GM13976 (cell line): ENCODE data around the gene COL4A6.

Experiments
- DNase-seq: peaks from one replicate; pipeline ENCODE4 v3.0.0; 2012; ENCODE audit warnings: low spot score
- in situ Hi-C: fragments of 300-500 bp; cut with MboI; formaldehyde crosslinking; loops from one replicate; pipeline ENCODE4 v1.12.0; 2022; ENCODE audit warnings: low sequenced_read_pairs, mixed read lengths, inconsistent platforms; ENCODE audit not compliant: unreplicated experiment
- TF ChIP-seq, protein P1 (sequence below): IDR thresholded peaks from 2 replicates; pipeline ENCODE4 v1.5.1; 2012; ENCODE audit warnings: borderline replicate concordance, mild to moderate bottlenecking; ENCODE audit not compliant: insufficient read depth; ENCODE audit errors: extremely low read depth, missing control alignments, control extremely low read depth

COL4A6 gene

DNA sequence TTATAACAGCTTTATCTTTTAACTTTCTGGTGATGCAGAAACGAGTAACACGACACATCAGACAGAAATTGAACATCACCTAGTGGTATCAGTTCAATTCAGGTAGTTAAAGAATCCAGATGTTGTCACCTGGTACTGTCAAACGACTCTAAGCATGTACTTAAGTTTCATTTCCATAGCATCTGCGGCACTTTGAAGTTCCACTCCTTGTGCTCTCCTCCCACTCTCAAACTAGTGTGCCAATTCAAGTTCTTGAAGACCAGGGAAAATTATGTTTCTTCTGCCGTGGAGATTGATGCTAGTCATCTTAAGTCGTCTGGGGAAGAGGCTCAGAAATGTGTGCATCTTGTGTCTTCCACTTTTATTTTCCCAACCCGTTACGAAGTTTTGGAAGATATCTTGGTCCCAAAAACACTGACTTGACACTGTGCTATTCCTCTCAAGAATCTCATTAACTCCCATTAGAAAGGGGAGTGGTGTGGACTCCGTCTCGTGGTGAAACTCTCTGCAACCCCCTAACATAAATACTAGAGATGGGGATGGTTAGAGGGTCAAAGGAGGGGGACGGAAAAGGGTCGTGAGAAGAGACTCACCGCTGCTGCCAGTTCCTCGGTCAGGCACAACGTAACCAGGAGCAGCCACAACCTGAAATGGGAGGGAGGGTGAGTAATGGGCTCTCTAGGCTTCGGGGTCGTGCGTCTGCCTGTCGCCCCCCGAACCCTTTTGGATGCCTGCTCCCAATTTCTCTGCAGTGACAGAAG, 693 bp downstream of the COL4A6 start:
- in situ Hi-C loops = no loop called here
- no peak for DNase-seq
- TF ChIP-seq, protein P1, sequence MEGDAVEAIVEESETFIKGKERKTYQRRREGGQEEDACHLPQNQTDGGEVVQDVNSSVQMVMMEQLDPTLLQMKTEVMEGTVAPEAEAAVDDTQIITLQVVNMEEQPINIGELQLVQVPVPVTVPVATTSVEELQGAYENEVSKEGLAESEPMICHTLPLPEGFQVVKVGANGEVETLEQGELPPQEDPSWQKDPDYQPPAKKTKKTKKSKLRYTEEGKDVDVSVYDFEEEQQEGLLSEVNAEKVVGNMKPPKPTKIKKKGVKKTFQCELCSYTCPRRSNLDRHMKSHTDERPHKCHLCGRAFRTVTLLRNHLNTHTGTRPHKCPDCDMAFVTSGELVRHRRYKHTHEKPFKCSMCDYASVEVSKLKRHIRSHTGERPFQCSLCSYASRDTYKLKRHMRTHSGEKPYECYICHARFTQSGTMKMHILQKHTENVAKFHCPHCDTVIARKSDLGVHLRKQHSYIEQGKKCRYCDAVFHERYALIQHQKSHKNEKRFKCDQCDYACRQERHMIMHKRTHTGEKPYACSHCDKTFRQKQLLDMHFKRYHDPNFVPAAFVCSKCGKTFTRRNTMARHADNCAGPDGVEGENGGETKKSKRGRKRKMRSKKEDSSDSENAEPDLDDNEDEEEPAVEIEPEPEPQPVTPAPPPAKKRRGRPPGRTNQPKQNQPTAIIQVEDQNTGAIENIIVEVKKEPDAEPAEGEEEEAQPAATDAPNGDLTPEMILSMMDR = no peak

DNA sequence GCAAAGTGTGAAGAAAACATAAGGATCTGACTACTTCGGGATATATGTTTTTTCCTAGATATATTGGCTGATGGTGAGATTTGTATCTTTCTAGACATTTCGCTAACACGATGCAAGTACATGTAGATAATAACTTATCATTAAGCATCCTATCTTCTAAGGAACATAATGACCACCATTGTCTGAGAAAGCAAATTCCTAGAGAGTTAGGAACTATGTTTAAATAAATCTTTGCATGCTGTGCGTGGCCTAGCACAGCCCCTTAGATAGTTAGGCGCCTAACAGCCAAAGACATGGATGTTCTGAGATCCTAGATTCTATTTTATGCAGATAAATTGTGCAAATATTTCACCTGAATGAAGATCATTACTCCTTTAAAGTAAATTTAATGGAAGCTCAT, 3.0 kb downstream of the COL4A6 start:
- no peak for DNase-seq
- TF ChIP-seq, protein P1 = no peak
- in situ Hi-C loops = no loop called here

DNA sequence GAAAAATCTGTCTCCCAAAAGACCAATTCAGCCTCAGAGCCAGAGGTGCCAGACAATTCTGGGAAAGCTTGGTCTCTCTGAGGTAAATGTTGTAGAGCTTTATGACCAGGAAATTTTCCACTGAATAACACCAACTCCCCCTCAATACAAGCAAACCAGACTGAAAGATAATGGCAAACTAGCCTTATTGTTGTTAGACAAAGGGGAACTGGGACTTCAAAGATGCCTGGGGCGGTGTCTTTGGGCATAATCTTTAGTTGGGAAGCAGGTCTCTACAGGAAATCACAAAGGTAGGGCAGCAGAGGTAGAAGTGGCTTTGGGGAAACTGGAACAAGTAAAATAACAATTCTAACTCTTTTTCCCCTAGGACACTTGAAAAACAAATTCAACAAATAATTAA, 12.0 kb downstream of the COL4A6 start:
- TF ChIP-seq, protein P1 = no peak
- in situ Hi-C loops = no loop called here
- DNase-seq = no peak

DNA sequence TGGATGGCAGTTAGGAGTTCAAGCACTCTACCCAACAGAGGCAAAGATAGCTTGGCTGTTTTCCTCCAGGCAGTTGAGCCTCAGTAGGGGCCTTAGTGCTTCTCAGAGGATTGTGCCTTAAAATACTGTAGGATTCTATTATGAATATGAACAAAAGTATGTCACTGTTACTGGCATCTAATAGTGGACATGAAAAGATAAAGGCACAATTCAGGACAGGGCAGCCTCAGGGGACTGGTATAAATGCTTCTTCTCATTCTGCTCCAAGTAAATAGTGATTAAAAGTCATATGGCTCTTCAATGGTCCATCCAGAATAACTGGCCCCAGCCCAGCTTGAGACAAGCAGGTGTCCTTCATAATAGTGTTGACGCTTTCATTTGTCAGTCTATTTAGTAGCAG, 17.7 kb downstream of the COL4A6 start:
- no peak for DNase-seq
- in situ Hi-C loops = no loop called here
- TF ChIP-seq, protein P1 = no peak

DNA sequence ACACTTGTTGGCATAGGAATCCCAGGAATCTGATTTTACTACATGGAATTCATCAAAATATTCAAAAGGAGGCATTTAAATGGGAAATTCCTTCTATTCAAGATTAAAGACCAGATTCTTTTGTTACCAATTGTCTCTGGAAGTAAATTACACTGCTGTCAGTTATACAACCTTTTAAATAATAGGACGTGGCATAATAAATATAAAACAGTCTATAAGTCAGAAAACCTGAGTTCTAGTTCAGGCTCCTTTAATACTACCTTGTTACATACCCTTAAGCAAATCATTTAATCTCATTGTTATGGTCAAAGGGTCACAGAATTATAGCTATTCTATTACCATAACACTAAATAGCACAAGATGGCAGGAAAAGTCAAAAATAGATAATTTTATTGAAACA, 18.8 kb downstream of the COL4A6 start:
- in situ Hi-C loops = no loop called here
- TF ChIP-seq, protein P1 = no peak
- DNase-seq = no peak

DNA sequence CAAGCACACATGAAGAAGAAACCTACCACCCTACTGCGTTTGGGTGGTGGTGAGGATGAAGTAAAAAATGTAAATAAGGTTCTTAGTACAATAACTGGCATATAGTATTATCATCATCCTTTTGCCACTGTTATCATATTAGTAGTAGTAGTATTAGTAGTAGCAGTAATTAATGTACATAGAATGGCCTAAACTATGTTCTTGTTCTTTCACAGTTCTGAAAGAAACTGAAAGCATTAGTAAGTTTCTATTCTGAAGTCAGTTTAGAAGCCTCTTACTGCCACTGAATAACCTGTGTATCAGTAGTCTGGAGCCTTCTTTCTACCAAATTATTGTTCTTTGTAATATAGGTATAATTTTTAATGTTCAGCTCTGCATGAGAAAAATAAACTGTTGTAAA, 21.0 kb downstream of the COL4A6 start:
- TF ChIP-seq, protein P1 = no peak
- DNase-seq = no peak
- in situ Hi-C loops = no loop called here

DNA sequence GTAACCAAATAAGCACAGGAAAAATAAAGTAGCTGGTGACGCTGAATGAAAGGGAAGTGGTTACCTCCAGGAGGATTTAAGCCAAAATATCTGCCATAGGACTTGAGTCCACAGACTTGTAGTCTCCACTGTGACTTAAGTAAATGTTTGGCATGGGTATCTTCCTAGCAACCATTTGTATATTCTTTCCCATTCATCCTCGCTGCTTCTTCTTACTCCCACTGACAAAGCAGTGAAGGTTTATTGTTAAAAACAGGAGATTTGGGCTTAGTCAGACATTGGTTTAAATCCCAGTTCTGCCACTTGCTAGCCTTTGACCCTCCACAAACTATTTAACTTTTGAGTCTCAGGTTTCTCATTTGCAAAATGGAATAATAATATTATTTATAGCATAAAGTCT, 22.3 kb downstream of the COL4A6 start:
- TF ChIP-seq, protein P1 = no peak
- no peak for DNase-seq
- in situ Hi-C loops = no loop called here
